Heart right ventricle (tissue), 16 donors: Measurements from ENCODE around the gene RABL6. TPM values are rescaled to one million over a fixed set of nuclear protein-coding genes. Genes with fewer than 3 reads are reported as not detected.

Experiments used
- ATAC-seq, 8 donors: fragments of 200-7000 bp; cut with Tn5 transposase; one replicate each; pipeline ENCODE4 v1.9.1; 2020; ENCODE audit warnings: mild to moderate bottlenecking in 8 of 8, moderate library complexity in 8 of 8, moderate number of reproducible peaks in 1 of 8
- DNase-seq, 2 donors: peaks; one replicate each; pipeline ENCODE4 v3.0.0-alpha.2; 2020
- H3K27ac ChIP-seq, 10 donors: fragments of 200-600 bp; sonication (generic) in 2 of 10; one replicate each; pipeline versions ENCODE4 v1.5.0 to v1.8.0; 2020 to 2022; ENCODE audit warnings: mild to moderate bottlenecking in 3 of 10
- H3K27me3 ChIP-seq, 7 donors: fragments of 200-600 bp; one replicate each; pipeline ENCODE4 v1.8.0; 2021 to 2022; ENCODE audit warnings: mild to moderate bottlenecking in 2 of 7
- H3K36me3 ChIP-seq, 9 donors: fragments of 200-600 bp; sonication (generic) in 1 of 9; one replicate each; pipeline versions ENCODE4 v1.5.0 to v1.8.0; 2020 to 2022; ENCODE audit warnings: mild to moderate bottlenecking in 2 of 9
- H3K4me1 ChIP-seq, 9 donors: fragments of 200-600 bp; sonication (generic) in 1 of 9; one replicate each; pipeline versions ENCODE4 v1.5.0 to v1.8.0; 2020 to 2022; ENCODE audit warnings: mild to moderate bottlenecking in 4 of 9
- H3K4me3 ChIP-seq, 10 donors: fragments of 200-600 bp; sonication (generic) in 2 of 10; one replicate each; pipeline versions ENCODE4 v1.5.0 to v1.8.0; 2020 to 2022; ENCODE audit warnings: mild to moderate bottlenecking in 7 of 10, moderate library complexity in 2 of 10
- H3K9me3 ChIP-seq, 11 donors: fragments of 200-600 bp in 10 of 11; sonication (generic) in 2 of 11; one replicate each; pipeline versions ENCODE4 v1.5.0 to v1.8.0; 2013 to 2022; ENCODE audit warnings: mild to moderate bottlenecking in 2 of 11, control low read depth in 1 of 11, moderate library complexity in 1 of 11
- CTCF ChIP-seq, 9 donors: fragments of 200-600 bp; sonication (generic) in 2 of 9; IDR thresholded peaks; one replicate each; pipeline versions ENCODE4 v1.5.0 to v1.8.0; 2021 to 2022; ENCODE audit warnings: antibody characterized with exemption in 9 of 9, mild to moderate bottlenecking in 5 of 9, moderate library complexity in 1 of 9
- WGBS, 2 donors: extraction: QIAGEN DNeasy Blood & Tissue Kit; methylation state at CpG; one replicate each; pipeline ENCODE4 v1.1.7; 2013; ENCODE audit warnings: inconsistent platforms in 1 of 2; 5-methylcytosine and 5-hydroxymethylcytosine counted together
- intact Hi-C, 10 donors: fragments of 100-400 bp; cut with DNase I; formaldehyde crosslinking; loops; one replicate each; pipeline versions ENCODE4 v1.11.1 to v1.14.2; 2022
- polyA plus RNA-seq, 2 donors: library from polyadenylated mRNA; stranded (reverse); fragments of 200-250 nt; gene quantifications; one replicate each; pipeline ENCODE4 v1.2.3, GENCODE V29; 2013
- total RNA-seq, 10 donors: library from RNA; stranded (reverse); fragmentation: NEBNext Ultra II Directional in 3 of 10; extraction: Animal tissue kit (Norgen Biotek cat#: 25700) in 3 of 10; gene quantifications; one replicate each; pipeline versions ENCODE4 v1.2.1 to v1.2.4, GENCODE V29; 2021 to 2023
- donor health status: Arrhythmogenic right ventricular cardiomyopathy.
- donor health status: ischemic (EF 13 %, LVEDD 7.1; RV severe dilation, severe dysfunction).
- donor health status: healthy with polysubstance abuse.
- donor health status: DM: no; HTN: yes; CAD: no.
- donor health status: DM: no; HTN: no; CAD: no.
- donor health status: ischemic (EF 25% LVEDD 6.9; RV normal size, moderate dysfunction).
- donor health status: ischemic (EF 25% LVEDD 5.7; RV mildly dilated, moderate dysfunction).
- donor health status: healthy.
- donor health status: DM: yes; HTN: yes; CAD: no.
- donor health status: Ischemic cardiomyopathy.
- donor health status: ischemic (EF 35%, LVEDD 5.7; RV mildly dilated, moderate dysfunction).
- donor health status: nonischemic (EF 11% LVEDD 7.7; RV severe dilation, severe dysfunction).
- donor health status: DM: yes; HTN: yes; CAD: no.
- donor health status: PGD.
- donor health status: ischemic (EF 29% LVEDD 5.4; RV normal size, mild dysfunction).
- donor health status: nonischemic (EF 23%, LVEDD 6.1; RV moderate dilation, normal function).

The RABL6 gene
- total and polyA plus RNA-seq, 12 donors = 60.5 to 97.4 (median 66.6) TPM

DNA sequence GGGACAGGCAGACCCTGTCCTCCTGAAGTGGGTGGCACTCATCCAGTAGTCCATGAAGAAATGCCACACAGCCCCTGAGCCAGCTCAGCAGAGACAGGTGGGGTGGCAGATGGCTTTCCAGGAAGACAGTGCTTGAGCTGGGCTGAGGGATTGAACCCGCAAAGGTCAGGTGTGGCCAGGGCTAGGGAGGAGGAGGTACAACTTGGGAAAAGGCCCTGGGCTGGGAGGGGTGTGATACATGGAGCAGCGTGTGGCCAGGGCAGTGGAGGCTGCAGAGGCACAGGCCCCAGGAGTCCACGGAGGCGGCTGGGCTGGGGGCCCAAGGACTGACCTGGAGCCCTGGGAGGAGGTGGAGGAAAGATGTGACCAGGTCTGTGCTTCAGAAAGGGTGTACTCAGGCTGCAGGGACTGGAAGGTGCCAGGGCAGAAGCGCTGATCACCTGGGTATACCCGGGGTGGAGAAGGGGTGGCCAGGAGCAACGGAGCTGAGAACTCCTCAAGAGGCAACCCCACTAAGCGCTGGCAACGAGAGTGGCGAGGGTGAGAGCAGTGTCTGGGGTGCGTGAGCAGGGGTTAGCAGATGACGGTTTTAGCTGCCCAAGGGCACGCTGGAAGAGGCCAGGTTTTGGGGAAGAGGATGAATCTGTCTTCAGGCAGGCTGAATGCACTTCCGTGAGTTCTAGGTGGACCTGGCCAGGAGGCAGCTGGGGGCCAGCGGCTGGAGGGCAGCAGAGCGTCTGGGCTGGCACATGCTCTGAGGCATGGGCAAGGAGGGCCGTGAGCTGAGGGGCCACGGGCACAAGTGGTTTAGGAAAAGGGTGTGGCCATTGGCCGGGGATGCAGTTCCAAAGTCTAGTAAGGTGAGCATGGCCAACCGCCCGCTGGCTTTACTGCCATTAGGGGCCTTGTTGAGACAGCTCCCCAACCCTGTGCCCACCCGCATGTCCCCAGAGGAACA is 3.9 kb upstream of the RABL6 start:
- ATAC-seq = no peak
- H3K27ac ChIP-seq = no peak overlapping the region
- no peak overlapping the region for H3K4me3 ChIP-seq
- H3K36me3 ChIP-seq = peaks cover 0 to 3% (median 0%) of the 10 kb centered on the region in 9 donors
- intact Hi-C loops = no loop called here
- peaks cover 0 to 38% (median 28%) of the 10 kb centered on the region in 7 donors for H3K27me3 ChIP-seq
- no peak for TF ChIP-seq CTCF (IDR thresholded peaks at IDR 0.05)
- peaks cover 9 to 48% (median 39%) of the 10 kb centered on the region in 9 donors for H3K4me1 ChIP-seq
- DNase-seq = no peak
- WGBS, 2 donors = 91 to 97% methylated on average over 22 of the region's 22 CpGs
- no peaks in the 10 kb centered on the region for H3K9me3 ChIP-seq

DNA sequence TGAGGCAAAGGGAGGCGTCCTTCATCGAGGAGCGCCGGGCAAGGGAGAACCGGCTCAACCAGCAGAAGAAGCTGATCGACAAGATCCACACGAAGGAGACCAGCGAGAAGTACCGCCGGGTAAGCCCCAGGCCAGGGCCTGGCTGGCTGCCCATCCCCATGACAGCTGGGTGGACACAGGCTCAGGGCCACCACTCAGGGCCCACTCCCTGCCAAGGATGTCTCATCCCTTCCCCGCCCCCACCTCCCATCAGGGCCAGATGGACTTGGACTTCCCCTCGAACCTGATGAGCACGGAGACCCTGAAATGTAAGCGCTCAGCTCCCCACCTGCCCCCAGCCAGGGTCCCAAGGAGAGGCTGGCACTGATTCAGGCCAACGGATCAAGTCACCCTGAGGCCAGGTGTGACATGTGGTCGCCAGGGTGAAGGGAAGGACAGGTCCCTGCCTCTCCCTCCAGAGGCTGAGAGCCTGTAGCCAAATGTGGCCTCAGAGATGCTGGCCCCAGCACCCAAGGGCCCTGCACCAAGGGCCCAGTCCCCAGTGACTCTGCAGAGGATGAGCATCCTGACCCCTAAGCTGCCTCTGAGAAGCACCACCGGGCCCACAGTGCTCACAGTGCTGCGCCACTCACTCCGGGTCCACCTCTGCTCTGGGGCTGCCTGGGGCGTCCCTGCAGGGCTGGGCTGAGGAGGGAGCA is 3.1 kb upstream of the RABL6 start:
- Histone ChIP-seq H3K36me3 (peaks cover 0 to 4% (median 0%) of the 10 kb centered on the region in 9 donors), H3K27ac (no peak overlapping the region), H3K9me3 (no peaks in the 10 kb centered on the region), H3K27me3 (peaks cover 0 to 29% (median 20%) of the 10 kb centered on the region in 7 donors), H3K4me3 (no peak overlapping the region), H3K4me1 (peaks cover 5 to 48% (median 39%) of the 10 kb centered on the region in 9 donors)
- ATAC-seq (no peak), DNase-seq (no peak)
- no peak for TF ChIP-seq CTCF (IDR thresholded peaks at IDR 0.05)
- 93 to 96% methylated on average over 20 of the region's 20 CpGs for WGBS, 2 donors
- intact Hi-C loops = loop anchor here in 2 of 10 donors (5.0 kb wide), 1 partner anchor 38 kb away; the partner anchor contains the start of gene AJM1 (in 2 of the 2)

DNA sequence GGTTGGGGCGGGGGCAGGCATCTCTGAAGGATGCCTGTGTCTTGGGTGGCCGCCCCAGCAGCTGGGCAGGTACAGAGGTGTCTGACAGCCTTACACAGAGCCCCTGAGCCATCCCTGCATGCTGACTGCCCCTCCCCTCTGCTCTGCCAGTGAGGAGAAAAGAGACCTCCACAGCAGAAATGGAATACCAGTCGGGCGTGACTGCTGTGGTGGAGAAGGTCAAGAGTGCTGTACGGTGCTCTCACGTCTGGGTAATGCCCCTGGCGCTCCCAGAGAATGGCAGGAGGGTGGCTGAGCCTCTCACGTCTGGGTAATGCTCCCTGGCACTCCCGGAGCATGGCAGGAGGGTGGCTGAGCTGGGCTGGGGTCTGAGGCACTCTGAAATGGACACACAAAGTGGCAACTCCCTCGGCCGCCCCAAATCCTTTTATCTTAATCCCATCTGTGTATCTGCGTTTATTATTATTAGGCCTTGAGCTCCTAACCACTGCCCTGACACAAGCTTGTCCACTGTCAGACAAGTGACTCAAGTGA is 2.5 kb upstream of the RABL6 start:
- Histone ChIP-seq H3K36me3 (peaks cover 0 to 10% (median 0%) of the 10 kb centered on the region in 9 donors), H3K27me3 (peaks cover 0 to 23% (median 15%) of the 10 kb centered on the region in 7 donors), H3K4me3 (no peak overlapping the region), H3K9me3 (no peaks in the 10 kb centered on the region), H3K4me1 (peaks cover 0 to 48% (median 39%) of the 10 kb centered on the region in 9 donors), H3K27ac (no peak overlapping the region)
- WGBS, 2 donors = 90 to 91% methylated on average over 12 of the region's 12 CpGs
- DNase-seq (no peak), ATAC-seq (no peak)
- intact Hi-C loops = loop anchor here in 2 of 10 donors (5.0 kb wide), 1 partner anchor 37 kb away; the partner anchor contains the start of gene AJM1 (in 2 of the 2)
- TF ChIP-seq CTCF (IDR thresholded peaks at IDR 0.05) = no peak

DNA sequence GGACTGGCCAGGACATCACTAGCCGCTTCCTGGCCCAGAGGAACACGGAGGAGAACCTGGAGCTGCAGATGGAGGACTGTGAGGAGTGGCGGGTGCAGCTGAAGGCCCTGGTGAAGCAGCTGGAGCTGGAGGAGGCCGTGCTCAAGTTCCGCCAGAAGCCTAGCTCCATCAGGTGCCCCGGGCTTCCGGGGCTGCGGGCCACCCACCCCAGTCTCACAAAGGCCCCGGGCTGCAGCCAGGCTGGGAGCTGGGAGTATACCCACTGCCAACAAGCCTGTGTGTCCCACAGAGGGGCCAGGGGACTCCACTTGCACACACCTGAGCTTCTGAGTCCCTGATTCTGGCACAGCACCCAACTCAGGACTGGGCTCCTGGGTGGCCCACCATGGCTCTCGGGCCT is 1.7 kb upstream of the RABL6 start:
- ATAC-seq = no peak
- WGBS, 2 donors = 95 to 97% methylated on average over 10 of the region's 10 CpGs
- intact Hi-C loops = loop anchor here in 2 of 10 donors (5.0 kb wide), 1 partner anchor 36 kb away; the partner anchor contains the start of gene AJM1 (in 2 of the 2)
- no peak overlapping the region for H3K4me3 ChIP-seq
- H3K4me1 ChIP-seq = peaks cover 0 to 48% (median 39%) of the 10 kb centered on the region in 9 donors
- peaks cover 0 to 17% (median 0%) of the 10 kb centered on the region in 9 donors for H3K36me3 ChIP-seq
- H3K27ac ChIP-seq = no peak overlapping the region
- no peak for DNase-seq
- no peaks in the 10 kb centered on the region for H3K9me3 ChIP-seq
- TF ChIP-seq CTCF (IDR thresholded peaks at IDR 0.05) = no peak
- H3K27me3 ChIP-seq = peaks cover 0 to 15% (median 13%) of the 10 kb centered on the region in 7 donors
